GM12878 (cell line): ENCODE measurements around the gene CXCL8. TPM values are rescaled to one million over a fixed set of nuclear protein-coding genes. Genes with fewer than 3 reads are reported as not detected.

Experiments used
- ATAC-seq: fragments of 200-7000 bp; cut with Tn5 transposase; 3 replicates; pipeline ENCODE4 v1.9.1; 2020; ENCODE audit warnings: mild to moderate bottlenecking, moderate library complexity
- BruUV-seq: library from RNA; stranded (reverse); fragments of 400-500 nt; replicated peaks from 2 replicates; lab custom pipeline; 2021; lab: Mats Ljungman, UMichigan
- CTCF ChIA-PET: fragments of 300-600 bp; sonication (Branson Sonifier 250); formaldehyde crosslinking; extraction: SDS; loops from one replicate; lab custom pipeline; 2021; ENCODE audit warnings: inconsistent platforms; lab: Yijun Ruan, JAX
- POLR2A ChIA-PET: fragments of 350-600 bp; formaldehyde crosslinking; extraction: SDS; loops from one replicate; lab custom pipeline; 2021; ENCODE audit warnings: inconsistent platforms; lab: Charles Lee
- RAD21 ChIA-PET: fragments of 300-600 bp; sonication (Branson Sonifier 250); formaldehyde crosslinking; loops from one replicate; lab custom pipeline; 2023; ENCODE audit warnings: antibody characterized with exemption; ENCODE audit not compliant: unreplicated experiment; lab: Charles Lee
- SMC1A ChIA-PET: fragments of 300-600 bp; sonication (Branson Sonifier 250); formaldehyde crosslinking; loops from one replicate; lab custom pipeline; 2023; ENCODE audit not compliant: unreplicated experiment, uncharacterized antibody; lab: Charles Lee
- DNase-seq: peaks from one replicate; pipeline ENCODE4 v3.0.0-alpha.2; 2011; ENCODE audit warnings: low read depth, low spot score
- FAIRE-seq: peaks from 3 replicates; lab custom pipeline; 2011; peaks lifted over from hg19 to GRCh38; lab: Jason Lieb, UNC
- H2AFZ ChIP-seq: 2 replicates; pipeline ENCODE4 v1.6.0; 2011; ENCODE audit warnings: low read depth, low read length, control low read depth; ENCODE audit not compliant: control insufficient read depth
- H3K27ac ChIP-seq: 2 replicates; pipeline ENCODE4 v1.5.1; 2011; ENCODE audit warnings: control low read depth; ENCODE audit not compliant: control insufficient read depth, insufficient read depth
- H3K27me3 ChIP-seq, 2 experiments: replicated peaks in 1 of 2; 2 replicates each; pipeline versions ENCODE4 v1.6.0 to v1.6.1; 2011; ENCODE audit warnings: low read length in 1 of 2; ENCODE audit not compliant: control insufficient read depth in 2 of 2, insufficient read depth in 2 of 2
- H3K36me3 ChIP-seq, 2 experiments: 2 replicates each; pipeline ENCODE4 v1.5.1; 2011; ENCODE audit warnings: low read length in 1 of 2; ENCODE audit not compliant: control insufficient read depth in 2 of 2, insufficient read depth in 2 of 2
- H3K4me1 ChIP-seq: 2 replicates; pipeline ENCODE4 v1.6.1; 2011; ENCODE audit warnings: mild to moderate bottlenecking, low read length, moderate library complexity, mixed read lengths; ENCODE audit not compliant: control insufficient read depth, insufficient read depth
- H3K4me2 ChIP-seq: 2 replicates; pipeline ENCODE4 v1.6.0; 2011; ENCODE audit warnings: control low read depth; ENCODE audit not compliant: control insufficient read depth, insufficient read depth
- H3K4me3 ChIP-seq: fragments of 200-600 bp; sonication (generic); 2 replicates; pipeline ENCODE4 v1.5.1; 2016
- H3K79me2 ChIP-seq: 2 replicates; pipeline ENCODE4 v1.6.0; 2011; ENCODE audit warnings: low read length; ENCODE audit not compliant: control insufficient read depth, insufficient read depth
- H3K9ac ChIP-seq: 2 replicates; pipeline ENCODE4 v1.8.0; 2011; ENCODE audit warnings: low read length, control low read depth, mixed read lengths; ENCODE audit not compliant: control insufficient read depth, insufficient read depth
- H3K9me3 ChIP-seq: replicated peaks from 3 replicates; pipeline ENCODE4 v1.5.1; 2011; ENCODE audit warnings: mild to moderate bottlenecking, low read length; ENCODE audit not compliant: control insufficient read depth, insufficient read depth
- H4K20me1 ChIP-seq: 2 replicates; pipeline ENCODE4 v1.6.0; 2011; ENCODE audit not compliant: control insufficient read depth, insufficient read depth
- BCL11A ChIP-seq: IDR thresholded peaks from 2 replicates; pipeline ENCODE4 v1.6.1; 2011; ENCODE audit warnings: low read depth, low read length
- DPF2 ChIP-seq: fragments of 450-650 bp; IDR thresholded peaks from 2 replicates; pipeline ENCODE4 v1.6.1; 2017; ENCODE audit warnings: mild to moderate bottlenecking
- ETV6 ChIP-seq, 2 experiments: fragments of 450-650 bp in 1 of 2; IDR thresholded peaks in 1 of 2; conservative IDR thresholded peaks in 1 of 2; 2 replicates each; pipeline ENCODE4 v1.6.1; 2014; ENCODE audit warnings: antibody characterized with exemption in 1 of 2, borderline replicate concordance in 1 of 2, low read depth in 1 of 2, mild to moderate bottlenecking in 1 of 2, moderate library complexity in 1 of 2
- JUNB ChIP-seq: IDR thresholded peaks from 2 replicates; pipeline ENCODE4 v1.6.1; 2016; ENCODE audit warnings: antibody characterized with exemption, mild to moderate bottlenecking
- NBN ChIP-seq: fragments of 450-650 bp; IDR thresholded peaks from 2 replicates; pipeline ENCODE4 v1.6.1; 2016
- RCOR1 ChIP-seq: conservative IDR thresholded peaks from 2 replicates; pipeline ENCODE4 v1.6.1; 2012; ENCODE audit warnings: low read depth, low read length, improper control_type of control experiment
- RUNX3 ChIP-seq: IDR thresholded peaks from 2 replicates; pipeline ENCODE4 v1.6.1; 2012; ENCODE audit warnings: low read length, inconsistent platforms
- TAF1 ChIP-seq: IDR thresholded peaks from 2 replicates; pipeline ENCODE4 v1.6.1; 2011; ENCODE audit warnings: mild to moderate bottlenecking, low read depth, low read length, borderline replicate concordance
- WRNIP1 ChIP-seq: IDR thresholded peaks from 2 replicates; pipeline ENCODE4 v1.6.1; 2011; ENCODE audit warnings: low read depth, low read length, improper control_type of control experiment, borderline replicate concordance
- ZBTB11 ChIP-seq: fragments of 450-650 bp; formaldehyde crosslinking; IDR thresholded peaks from 2 replicates; pipeline ENCODE4 v1.5.0; 2022; ENCODE audit warnings: mild to moderate bottlenecking, missing genetic modification characterization
- ZBTB4 ChIP-seq: fragments of 450-650 bp; formaldehyde crosslinking; IDR thresholded peaks from 2 replicates; pipeline ENCODE4 v1.4.0; 2022; ENCODE audit warnings: mild to moderate bottlenecking, moderate library complexity
- ZNF24 ChIP-seq: fragments of 450-650 bp; IDR thresholded peaks from 2 replicates; pipeline ENCODE4 v1.6.1; 2017; ENCODE audit warnings: antibody characterized with exemption, mild to moderate bottlenecking
- in situ Hi-C: fragments of 300-500 bp; cut with MboI; formaldehyde crosslinking; loops from 9 replicates; pipeline ENCODE4 v1.14.3; 2018; ENCODE audit warnings: mixed read lengths
- intact Hi-C: fragments of 100-400 bp; cut with micrococcal nuclease; formaldehyde crosslinking; loops from one replicate; pipeline ENCODE4 v1.14.2; 2022; ENCODE audit not compliant: unreplicated experiment
- polyA plus RNA-seq, 11 experiments: library from polyadenylated mRNA; depleted of rRNA in 4 of 11; unstranded in 6 of 11; stranded (reverse) in 5 of 11; fragments of >200 nt; fragmentation: Nextera tagmentation in 4 of 11; fragmentation: Illumina TruSeq in 1 of 11; extraction: Ambion mirVana in 4 of 11; extraction: Trizol in 1 of 11; gene quantifications; 1 replicate in 1 of 11; 2 replicates in 10 of 11; pipeline versions ENCODE4 v1.2.1 to v1.2.3, GENCODE V29; 2011 to 2016; ENCODE audit warnings: inconsistent platforms in 2 of 11, missing spikeins in 2 of 11, low read depth in 1 of 11
- total RNA-seq, 4 experiments: library from RNA; depleted of rRNA in 3 of 4; stranded (reverse); fragments of >200 nt in 3 of 4; fragmentation: Illumina TruSeq in 1 of 4; extraction: Trizol in 1 of 4; gene quantifications; 2 replicates each; pipeline versions ENCODE4 v1.2.1 to v1.2.3, GENCODE V29; 2013 to 2021

Gene CXCL8
- total and polyA plus RNA-seq, 10 of the 15 experiments (the other 5 are each of a cell fraction or from before 2014, with no cell fraction given): 0.09 to 0.36 (median 0.19) TPM; not detected in 1

- Histone ChIP-seq H3K4me3 (no peak overlapping the region), H3K9me3 (no peaks in the 10 kb centered on the region), H3K36me3 (no peaks in the 10 kb centered on the region), H3K4me1 (no peaks in the 10 kb centered on the region), H3K27ac (no peak overlapping the region), H3K27me3 (no peaks in the 10 kb centered on the region), H3K9ac (no peak overlapping the region), H4K20me1 (no peaks in the 10 kb centered on the region), H3K79me2 (no peaks in the 10 kb centered on the region), H3K4me2 (no peak overlapping the region), H2AFZ (no peak overlapping the region)
- SMC1A ChIA-PET: no interaction called here
- intact Hi-C loops: no loop called here
- FAIRE-seq (no peak), ATAC-seq (no peak), DNase-seq (no peak)
- in situ Hi-C loops: no loop called here
- POLR2A ChIA-PET: no interaction called here
- no TSS peak for BruUV-seq
- RAD21 ChIA-PET: no interaction called here
- TF ChIP-seq ETV6 (conservative IDR thresholded peaks at IDR 0.05 in 1 of 2, IDR thresholded peaks at IDR 0.05 in 1 of 2; ENCODE audit: borderline replicate concordance in 1 of 2, low read depth in 1 of 2) (no peak), TAF1 (no peak), JUNB (no peak), WRNIP1 (no peak), RUNX3 (no peak), BCL11A (no peak), ZNF24 (no peak), ZBTB11 (CRISPR knock-in tag) (no peak), DPF2 (no peak), NBN (no peak), RCOR1 (no peak), ZBTB4 (CRISPR knock-in tag) (no peak)
- CTCF ChIA-PET: no interaction called here
Observed at GRCh38 chr4:73691759-73692158, 48.6 kb upstream of the CXCL8 start.
